Stimulated activated CD4-positive, alpha-beta T cell treated with anti-CD3 and anti-CD28 coated beads, TNF-alpha, amount 100 ng/mL, for 48 hours (primary cell): Measurements from ENCODE around the gene RBFOX1.

Experiments
- DNase-seq, 3 donors: peaks; one replicate each; pipeline ENCODE4 v3.0.0-alpha.2; 2020; ENCODE audit warnings: low read depth in 3 of 3

The RBFOX1 gene

GRCh38 chr16:7372095-7372494, 39.5 kb downstream of the RBFOX1 start:
- DNase-seq, result no peak

GRCh38 chr16:7373776-7374175, 41.1 kb downstream of the RBFOX1 start:
- DNase-seq, result no peak

- no peak for DNase-seq
Measured at GRCh38 chr16:7374614-7375174, 42.0 kb downstream of the RBFOX1 start.

- DNase-seq, result no peak
Measured at GRCh38 chr16:7376227-7376626, 43.6 kb downstream of the RBFOX1 start.

- no peak for DNase-seq
Measured at GRCh38 chr16:7377231-7377630, 44.6 kb downstream of the RBFOX1 start.

GRCh38 chr16:7378024-7378695, 45.5 kb downstream of the RBFOX1 start:
- DNase-seq, result no peak

- DNase-seq, result no peak
Measured at GRCh38 chr16:7380441-7380840, 47.8 kb downstream of the RBFOX1 start.

GRCh38 chr16:7380911-7381310, 48.3 kb downstream of the RBFOX1 start:
- DNase-seq, result no peak

- no peak for DNase-seq
Measured at GRCh38 chr16:7381671-7382070, 49.0 kb downstream of the RBFOX1 start.

GRCh38 chr16:7382521-7382920, 49.9 kb downstream of the RBFOX1 start:
- no peak for DNase-seq

GRCh38 chr16:7390974-7391373, 58.3 kb downstream of the RBFOX1 start:
- no peak for DNase-seq

GRCh38 chr16:7391694-7392093, 59.0 kb downstream of the RBFOX1 start:
- no peak for DNase-seq

GRCh38 chr16:7392206-7392605, 59.6 kb downstream of the RBFOX1 start:
- DNase-seq, result no peak

GRCh38 chr16:7393680-7394079, 61.0 kb downstream of the RBFOX1 start:
- no peak for DNase-seq

- no peak for DNase-seq
Measured at GRCh38 chr16:7394720-7395336, 62.2 kb downstream of the RBFOX1 start.

GRCh38 chr16:7397901-7398300, 65.3 kb downstream of the RBFOX1 start:
- no peak for DNase-seq

- no peak for DNase-seq
Measured at GRCh38 chr16:7398536-7398935, 65.9 kb downstream of the RBFOX1 start.

- no peak for DNase-seq
Measured at GRCh38 chr16:7399296-7399695, 66.7 kb downstream of the RBFOX1 start.

GRCh38 chr16:7400117-7400890, 67.7 kb downstream of the RBFOX1 start:
- DNase-seq, result no peak

GRCh38 chr16:7404217-7404616, 71.6 kb downstream of the RBFOX1 start:
- no peak for DNase-seq

- DNase-seq, result no peak
Measured at GRCh38 chr16:7405166-7405565, 72.5 kb downstream of the RBFOX1 start.

GRCh38 chr16:7408700-7409365, 76.2 kb downstream of the RBFOX1 start:
- DNase-seq, result no peak
